Retinal pigment epithelial cell (primary cell): ENCODE results near the gene PRPF6.
"Not testable (repeated sequence)": the region's sequence is repeated elsewhere in the genome, so short reads cannot be mapped to it uniquely, and the experiment has no call there.

Experiments
- DNase-seq: peaks from one replicate; pipeline ENCODE4 v3.0.0-alpha.2; 2010; ENCODE audit warnings: low read depth
- H3K4me3 ChIP-seq: 2 replicates; pipeline ENCODE4 v1.5.1; 2011; ENCODE audit warnings: mild to moderate bottlenecking, low read length, control low read depth, moderate library complexity
- TF ChIP-seq, protein P1 (sequence below): conservative IDR thresholded peaks from 2 replicates; pipeline ENCODE4 v1.5.1; 2011; ENCODE audit warnings: low read depth, low read length, control low read depth, inconsistent platforms

PRPF6 gene

GRCh38 chr20:64003960-64004725, 23.2 kb downstream of the PRPF6 start:
- TF ChIP-seq, protein P1, sequence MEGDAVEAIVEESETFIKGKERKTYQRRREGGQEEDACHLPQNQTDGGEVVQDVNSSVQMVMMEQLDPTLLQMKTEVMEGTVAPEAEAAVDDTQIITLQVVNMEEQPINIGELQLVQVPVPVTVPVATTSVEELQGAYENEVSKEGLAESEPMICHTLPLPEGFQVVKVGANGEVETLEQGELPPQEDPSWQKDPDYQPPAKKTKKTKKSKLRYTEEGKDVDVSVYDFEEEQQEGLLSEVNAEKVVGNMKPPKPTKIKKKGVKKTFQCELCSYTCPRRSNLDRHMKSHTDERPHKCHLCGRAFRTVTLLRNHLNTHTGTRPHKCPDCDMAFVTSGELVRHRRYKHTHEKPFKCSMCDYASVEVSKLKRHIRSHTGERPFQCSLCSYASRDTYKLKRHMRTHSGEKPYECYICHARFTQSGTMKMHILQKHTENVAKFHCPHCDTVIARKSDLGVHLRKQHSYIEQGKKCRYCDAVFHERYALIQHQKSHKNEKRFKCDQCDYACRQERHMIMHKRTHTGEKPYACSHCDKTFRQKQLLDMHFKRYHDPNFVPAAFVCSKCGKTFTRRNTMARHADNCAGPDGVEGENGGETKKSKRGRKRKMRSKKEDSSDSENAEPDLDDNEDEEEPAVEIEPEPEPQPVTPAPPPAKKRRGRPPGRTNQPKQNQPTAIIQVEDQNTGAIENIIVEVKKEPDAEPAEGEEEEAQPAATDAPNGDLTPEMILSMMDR: no peak
- no peak for DNase-seq
- no peak overlapping the region for H3K4me3 ChIP-seq

GRCh38 chr20:64005394-64005793, 24.5 kb downstream of the PRPF6 start:
- no peak overlapping the region for H3K4me3 ChIP-seq
- TF ChIP-seq, protein P1: no peak
- no peak for DNase-seq

GRCh38 chr20:64006490-64006889, 25.6 kb downstream of the PRPF6 start:
- no peak for DNase-seq
- H3K4me3 ChIP-seq: no peak overlapping the region
- TF ChIP-seq, protein P1: no peak

GRCh38 chr20:64006902-64007301, 26.0 kb downstream of the PRPF6 start:
- no peak for DNase-seq
- TF ChIP-seq, protein P1: no peak
- no peak overlapping the region for H3K4me3 ChIP-seq

- DNase-seq: no peak
- TF ChIP-seq, protein P1: no peak
- H3K4me3 ChIP-seq: no peak overlapping the region
Measured at GRCh38 chr20:64009811-64010387, 29.0 kb downstream of the PRPF6 start.

GRCh38 chr20:64010711-64011237, 29.8 kb downstream of the PRPF6 start:
- H3K4me3 ChIP-seq: no peak overlapping the region
- no peak for DNase-seq
- TF ChIP-seq, protein P1: no peak

DNA sequence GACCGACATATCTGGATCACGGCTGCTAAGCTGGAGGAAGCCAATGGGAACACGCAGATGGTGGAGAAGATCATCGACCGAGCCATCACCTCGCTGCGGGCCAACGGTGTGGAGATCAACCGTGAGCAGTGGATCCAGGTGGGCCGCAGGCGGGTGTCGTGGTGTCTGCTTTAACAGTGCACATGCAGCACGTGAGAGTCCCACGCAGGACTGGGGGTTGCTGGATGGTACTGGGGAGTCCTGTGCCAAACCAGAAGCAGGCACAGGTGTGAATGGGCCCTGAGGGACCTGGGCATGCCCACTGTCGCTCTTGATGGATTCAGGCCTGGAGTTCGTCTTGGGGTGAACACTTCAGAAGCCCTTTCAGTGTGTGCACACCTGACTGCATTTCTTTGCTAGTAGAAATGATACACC, 30.4 kb downstream of the PRPF6 start:
- TF ChIP-seq, protein P1: no peak
- no peak overlapping the region for H3K4me3 ChIP-seq
- no peak for DNase-seq

- not testable (repeated sequence) for H3K4me3 ChIP-seq, DNase-seq
Measured at GRCh38 chr20:64012385-64013154, 31.6 kb downstream of the PRPF6 start.
